Peyer's patch (tissue), 4 donors: Measurements from ENCODE around the gene TCF12. TPM values are rescaled to one million over a fixed set of nuclear protein-coding genes. Genes with fewer than 3 reads are reported as not detected.
"Not testable (repeated sequence)": the region's sequence is repeated elsewhere in the genome, so short reads cannot be mapped to it uniquely, and the experiment has no call there.

Source experiments
- DNase-seq, 3 donors: peaks; one replicate each; pipeline ENCODE4 v3.0.0-alpha.2; 2017 to 2019
- H3K27ac ChIP-seq, 4 donors: fragments of 200-600 bp; sonication (generic); one replicate each; pipeline ENCODE4 v1.5.1; 2016 to 2019
- H3K27me3 ChIP-seq, 2 donors: fragments of 200-600 bp; sonication (generic); one replicate each; pipeline ENCODE4 v1.5.1; 2019
- H3K36me3 ChIP-seq, 3 donors: fragments of 200-600 bp; sonication (generic); one replicate each; pipeline ENCODE4 v1.5.1; 2016 to 2019
- H3K4me1 ChIP-seq, 4 donors: fragments of 200-600 bp; sonication (generic); one replicate each; pipeline ENCODE4 v1.5.1; 2016 to 2019
- H3K4me3 ChIP-seq, 4 donors: fragments of 200-600 bp; sonication (generic); 1 replicate in 3 of 4; 2 replicates in 1 of 4; pipeline ENCODE4 v1.5.1; 2016 to 2019; ENCODE audit warnings: mild to moderate bottlenecking in 1 of 4
- H3K9me3 ChIP-seq, 4 donors: fragments of 200-600 bp; sonication (generic); one replicate each; pipeline ENCODE4 v1.5.1; 2016 to 2019; ENCODE audit warnings: mild to moderate bottlenecking in 1 of 4
- POLR2A ChIP-seq, 2 donors: fragments of 450-650 bp; IDR thresholded peaks; one replicate each; pipeline ENCODE4 v1.5.1; 2017; ENCODE audit warnings: antibody characterized with exemption in 2 of 2, mild to moderate bottlenecking in 2 of 2, moderate library complexity in 2 of 2
- total RNA-seq, 4 donors: library from RNA; depleted of rRNA; stranded (reverse); fragments of >200 nt; gene quantifications; one replicate each; pipeline ENCODE4 v1.1.0, GENCODE V29; 2016
- TF ChIP-seq, protein P1 (sequence below), 6 experiments: fragments of 450-650 bp in 4 of 6; fragments of 200-600 bp in 2 of 6; sonication (generic) in 1 of 6; IDR thresholded peaks; one replicate each; pipeline ENCODE4 v1.5.1; 2017 to 2019; ENCODE audit warnings: antibody characterized with exemption in 6 of 6, mild to moderate bottlenecking in 3 of 6, moderate library complexity in 1 of 6

TCF12 gene
- total RNA-seq, 4 donors from 2014 or later = 98.4 to 815 (median 215) TPM

GRCh38 chr15:56927816-56928215 lies 9.4 kb downstream of the TCF12 start:
- Histone ChIP-seq H3K4me1 (peaks cover 0 to 62% (median 2%) of the 10 kb centered on the region in 4 donors), H3K36me3 (peaks cover 0 to 7% (median 0%) of the 10 kb centered on the region in 3 donors), H3K27ac (no peak overlapping the region), H3K27me3 (no peaks in the 10 kb centered on the region), H3K9me3 (no peaks in the 10 kb centered on the region), H3K4me3 (no peak overlapping the region)
- no peak for DNase-seq
- no peak for TF ChIP-seq POLR2A (IDR thresholded peaks at IDR 0.05)
- TF ChIP-seq, protein P1, sequence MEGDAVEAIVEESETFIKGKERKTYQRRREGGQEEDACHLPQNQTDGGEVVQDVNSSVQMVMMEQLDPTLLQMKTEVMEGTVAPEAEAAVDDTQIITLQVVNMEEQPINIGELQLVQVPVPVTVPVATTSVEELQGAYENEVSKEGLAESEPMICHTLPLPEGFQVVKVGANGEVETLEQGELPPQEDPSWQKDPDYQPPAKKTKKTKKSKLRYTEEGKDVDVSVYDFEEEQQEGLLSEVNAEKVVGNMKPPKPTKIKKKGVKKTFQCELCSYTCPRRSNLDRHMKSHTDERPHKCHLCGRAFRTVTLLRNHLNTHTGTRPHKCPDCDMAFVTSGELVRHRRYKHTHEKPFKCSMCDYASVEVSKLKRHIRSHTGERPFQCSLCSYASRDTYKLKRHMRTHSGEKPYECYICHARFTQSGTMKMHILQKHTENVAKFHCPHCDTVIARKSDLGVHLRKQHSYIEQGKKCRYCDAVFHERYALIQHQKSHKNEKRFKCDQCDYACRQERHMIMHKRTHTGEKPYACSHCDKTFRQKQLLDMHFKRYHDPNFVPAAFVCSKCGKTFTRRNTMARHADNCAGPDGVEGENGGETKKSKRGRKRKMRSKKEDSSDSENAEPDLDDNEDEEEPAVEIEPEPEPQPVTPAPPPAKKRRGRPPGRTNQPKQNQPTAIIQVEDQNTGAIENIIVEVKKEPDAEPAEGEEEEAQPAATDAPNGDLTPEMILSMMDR (IDR thresholded peaks at IDR 0.05) = no peak

- H3K36me3 ChIP-seq = peaks cover 0 to 7% (median 0%) of the 10 kb centered on the region in 3 donors
- H3K27me3 ChIP-seq = no peaks in the 10 kb centered on the region
- TF ChIP-seq, protein P1 (IDR thresholded peaks at IDR 0.05) = no peak
- no peak for TF ChIP-seq POLR2A (IDR thresholded peaks at IDR 0.05)
- peaks cover 0 to 63% (median 2%) of the 10 kb centered on the region in 4 donors for H3K4me1 ChIP-seq
- H3K4me3 ChIP-seq = no peak overlapping the region
- peak overlapping the region in 2 of 4 donors; percentile 35 to 46 for H3K27ac ChIP-seq
- no peaks in the 10 kb centered on the region for H3K9me3 ChIP-seq
- no peak for DNase-seq
Measured at GRCh38 chr15:56929399-56929798, 11.0 kb downstream of the TCF12 start.

DNA sequence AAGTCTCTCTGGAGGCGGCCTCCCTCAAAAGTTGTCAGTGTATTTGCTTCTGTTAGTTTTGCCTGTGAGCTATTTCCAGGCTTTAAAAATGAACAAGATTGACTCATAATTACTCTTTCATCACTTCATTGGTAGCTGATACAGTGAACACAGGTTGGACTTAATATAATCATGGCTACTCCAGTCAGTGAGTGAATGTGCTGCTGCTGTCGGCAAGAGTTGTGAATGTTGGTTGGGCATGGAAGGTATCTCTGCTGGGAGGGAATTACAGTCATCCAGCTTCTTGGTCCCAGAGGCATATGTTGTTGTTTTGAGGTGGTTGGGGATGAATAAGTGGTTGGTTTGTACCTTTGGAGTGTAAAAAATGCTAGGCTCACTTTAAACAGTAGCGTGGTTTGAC lies 11.5 kb downstream of the TCF12 start:
- no peak overlapping the region for H3K4me3 ChIP-seq
- peak overlapping the region in 2 of 4 donors; percentile 35 to 46 for H3K27ac ChIP-seq
- H3K4me1 ChIP-seq = peaks cover 0 to 63% (median 2%) of the 10 kb centered on the region in 4 donors
- no peaks in the 10 kb centered on the region for H3K9me3 ChIP-seq
- H3K36me3 ChIP-seq = peaks cover 0 to 7% (median 0%) of the 10 kb centered on the region in 3 donors
- DNase-seq = no peak
- no peaks in the 10 kb centered on the region for H3K27me3 ChIP-seq
- TF ChIP-seq, protein P1 (IDR thresholded peaks at IDR 0.05) = no peak
- no peak for TF ChIP-seq POLR2A (IDR thresholded peaks at IDR 0.05)

GRCh38 chr15:56930669-56931313 lies 12.3 kb downstream of the TCF12 start:
- DNase-seq = no peak
- no peaks in the 10 kb centered on the region for H3K9me3 ChIP-seq
- H3K4me1 ChIP-seq = peaks cover 0 to 63% (median 2%) of the 10 kb centered on the region in 4 donors
- H3K36me3 ChIP-seq = peaks cover 0 to 2% (median 0%) of the 10 kb centered on the region in 3 donors
- no peaks in the 10 kb centered on the region for H3K27me3 ChIP-seq
- TF ChIP-seq, protein P1 (IDR thresholded peaks at IDR 0.05) = no peak
- no peak for TF ChIP-seq POLR2A (IDR thresholded peaks at IDR 0.05)
- H3K27ac ChIP-seq = peak overlapping the region in 1 of 4 donors; percentile 35
- no peak overlapping the region for H3K4me3 ChIP-seq

- Histone ChIP-seq H3K27ac (peak overlapping the region in 1 of 4 donors; percentile 10), H3K4me1 (peaks cover 0 to 63% (median 2%) of the 10 kb centered on the region in 4 donors)
- no peak for TF ChIP-seq POLR2A (IDR thresholded peaks at IDR 0.05)
- TF ChIP-seq, protein P1 (IDR thresholded peaks at IDR 0.05) = no peak
Measured at GRCh38 chr15:56931639-56932508, 13.4 kb downstream of the TCF12 start.

GRCh38 chr15:56932509-56932868 lies 14.0 kb downstream of the TCF12 start:
- not testable (repeated sequence) for H3K27me3 ChIP-seq, H3K27ac ChIP-seq, H3K9me3 ChIP-seq, DNase-seq, H3K36me3 ChIP-seq, H3K4me3 ChIP-seq
- peaks cover 0 to 63% (median 2%) of the 10 kb centered on the region in 4 donors for H3K4me1 ChIP-seq

More at GRCh38 chr15:56931639-56932508, 13.4 kb downstream of the TCF12 start:
- H3K36me3 ChIP-seq = no peaks in the 10 kb centered on the region
- H3K9me3 ChIP-seq = no peaks in the 10 kb centered on the region
- DNase-seq = no peak
- no peak overlapping the region for H3K4me3 ChIP-seq
- H3K27me3 ChIP-seq = no peaks in the 10 kb centered on the region
